Stimulated activated CD8-positive, alpha-beta memory T cell treated with anti-CD3 and anti-CD28 coated beads, Interleukin-7, amount 100 ng/mL, for 24 hours (primary cell): ENCODE data around the gene FAM25G.

Experiments
- DNase-seq: peaks from one replicate; pipeline ENCODE4 v3.0.0-alpha.2; 2020; ENCODE audit warnings: low read depth

The FAM25G gene

GRCh38 chr10:47449102-47449978 lies 42.2 kb downstream of the FAM25G start:
- no peak for DNase-seq

- no peak for DNase-seq
Observed at GRCh38 chr10:47447705-47448104, 43.8 kb downstream of the FAM25G start.

- no peak for DNase-seq
Observed at GRCh38 chr10:47447209-47447608, 44.3 kb downstream of the FAM25G start.

GRCh38 chr10:47445720-47446119 lies 45.8 kb downstream of the FAM25G start:
- no peak for DNase-seq

GRCh38 chr10:47444047-47444446 lies 47.5 kb downstream of the FAM25G start:
- no peak for DNase-seq

- no peak for DNase-seq
Observed at GRCh38 chr10:47443145-47443544, 48.4 kb downstream of the FAM25G start.

- no peak for DNase-seq
Observed at GRCh38 chr10:47442351-47442750, 49.1 kb downstream of the FAM25G start.

- no peak for DNase-seq
Observed at GRCh38 chr10:47441938-47442337, 49.6 kb downstream of the FAM25G start.

GRCh38 chr10:47440207-47440606 lies 51.3 kb downstream of the FAM25G start:
- no peak for DNase-seq

GRCh38 chr10:47438857-47439474 lies 52.5 kb downstream of the FAM25G start:
- no peak for DNase-seq
